GM18870 (cell line): ENCODE data around the gene ZGPAT.
"Not testable (repeated sequence)": the region's sequence is repeated elsewhere in the genome, so short reads cannot be mapped to it uniquely, and the experiment has no call there.

Source experiments
- ATAC-seq: cut with Tn5 transposase; IDR thresholded peaks from one replicate; pipeline ENCODE4 v1.9.1; 2021; ENCODE audit warnings: moderate library complexity; ENCODE audit not compliant: unreplicated experiment

ZGPAT gene

GRCh38 chr20:63702036-63702665, 5.7 kb upstream of the ZGPAT start:
- ATAC-seq: no peak

GRCh38 chr20:63702751-63703470, 4.9 kb upstream of the ZGPAT start:
- ATAC-seq: no peak

GRCh38 chr20:63703471-63703975, 4.3 kb upstream of the ZGPAT start:
- ATAC-seq: no peak

GRCh38 chr20:63703976-63704748, 3.7 kb upstream of the ZGPAT start:
- no peak for ATAC-seq

- no peak for ATAC-seq
These were observed 3.1 kb upstream of the ZGPAT start for GRCh38 chr20:63704749-63705117.

- no peak for ATAC-seq
These were observed 2.4 kb upstream of the ZGPAT start for GRCh38 chr20:63705232-63706026.

GRCh38 chr20:63706027-63706695, 1.7 kb upstream of the ZGPAT start:
- no peak for ATAC-seq

- ATAC-seq: no peak
These were observed 834 bp upstream of the ZGPAT start for GRCh38 chr20:63706852-63707557.

GRCh38 chr20:63708301-63709148, 686 bp downstream of the ZGPAT start:
- no peak for ATAC-seq

GRCh38 chr20:63709149-63709527, 1.3 kb downstream of the ZGPAT start:
- no peak for ATAC-seq

GRCh38 chr20:63711085-63711645, 3.3 kb downstream of the ZGPAT start:
- no peak for ATAC-seq

- ATAC-seq: no peak
These were observed 4.4 kb downstream of the ZGPAT start for GRCh38 chr20:63712191-63712590.

- no peak for ATAC-seq
These were observed 7.0 kb downstream of the ZGPAT start for GRCh38 chr20:63714858-63715257.

- no peak for ATAC-seq
These were observed 11.2 kb downstream of the ZGPAT start for GRCh38 chr20:63718996-63719395.

- ATAC-seq: not testable (repeated sequence)
These were observed 15.3 kb downstream of the ZGPAT start for GRCh38 chr20:63722967-63723622.

GRCh38 chr20:63730189-63730733, 22.4 kb downstream of the ZGPAT start:
- ATAC-seq: not testable (repeated sequence)

GRCh38 chr20:63731410-63731809, 23.6 kb downstream of the ZGPAT start:
- ATAC-seq: no peak
